Gastrocnemius medialis (tissue), 4 donors: ENCODE data around the gene PIP4K2C.

Experiments
- CTCF ChIP-seq, 5 experiments: fragments of 450-650 bp in 3 of 5; fragments of 200-600 bp in 2 of 5; sonication (generic) in 2 of 5; IDR thresholded peaks in 4 of 5; conservative IDR thresholded peaks in 1 of 5; 1 replicate in 4 of 5; 2 replicates in 1 of 5; pipeline ENCODE4 v1.5.1; 2016 to 2019; ENCODE audit warnings: antibody characterized with exemption in 5 of 5, mild to moderate bottlenecking in 3 of 5, moderate library complexity in 3 of 5
- POLR2A ChIP-seq, 2 donors: fragments of 450-650 bp; IDR thresholded peaks; one replicate each; pipeline ENCODE4 v1.6.1; 2017; ENCODE audit warnings: antibody characterized with exemption in 2 of 2, mild to moderate bottlenecking in 2 of 2, moderate library complexity in 2 of 2

- no peak for TF ChIP-seq CTCF (IDR thresholded peaks at IDR 0.05 in 4 of 5, conservative IDR thresholded peaks at IDR 0.05 in 1 of 5)
- TF ChIP-seq POLR2A (IDR thresholded peaks at IDR 0.05): no peak
Observed at GRCh38 chr12:57564178-57564740, 26.7 kb upstream of the PIP4K2C start.
